ENCODE data around the gene TMF1.

GRCh38 chr3:69094467-69095205, 42.5 kb upstream of the TMF1 start:
- peak; percentile 48 for TF ChIP-seq SPI1 (IDR thresholded peaks at IDR 0.05; ENCODE audit: low read depth, low read length)
- no peak for TF ChIP-seq POLR2AphosphoS5 (IDR thresholded peaks at IDR 0.05; ENCODE audit: low read depth, low read length)
- TF ChIP-seq POLR2A (IDR thresholded peaks at IDR 0.05; ENCODE audit: low read depth, low read length): no peak
- no peak for TF ChIP-seq POU2F2 (IDR thresholded peaks at IDR 0.05; ENCODE audit: low read depth, low read length)
- no peak for TF ChIP-seq TAF1 (IDR thresholded peaks at IDR 0.05; ENCODE audit: low read depth, low read length)
